Measurements from ENCODE around the gene REV3L.
A peak's percentile ranks its signal among the peaks of the same experiment; 100 is the strongest.
"Not testable (repeated sequence)": the region's sequence is repeated elsewhere in the genome, so short reads cannot be mapped to it uniquely, and the experiment has no call there.

Gene REV3L

GRCh38 chr6:111322145-111322544, 160.9 kb downstream of the REV3L start:
- Histone ChIP-seq H3K9me3 (ENCODE audit: control insufficient read depth, low read length) (no peaks in the 10 kb centered on the region), H3K4me1 (no peaks in the 10 kb centered on the region), H3K36me3 (ENCODE audit: control insufficient read depth, insufficient read depth, low read length) (no peaks in the 10 kb centered on the region), H3K27ac (no peak overlapping the region), H2AFZ (no peak overlapping the region), H3K9ac (no peak overlapping the region), H3K4me3 (ENCODE audit: low read depth, low read length) (no peak overlapping the region), H3K79me2 (no peaks in the 10 kb centered on the region), H3K27me3 (ENCODE audit: control insufficient read depth, insufficient read depth, low read length) (no peaks in the 10 kb centered on the region), H3K4me2 (ENCODE audit: low read length) (peak overlapping the region; percentile 40)
- TF ChIP-seq CTCF (IDR thresholded peaks at IDR 0.05), result no peak

GRCh38 chr6:111307950-111308349, 175.1 kb downstream of the REV3L start:
- not testable (repeated sequence) for H3K9me3 ChIP-seq (ENCODE audit: control insufficient read depth, low read length); H2AFZ ChIP-seq; H3K4me1 ChIP-seq; H3K4me2 ChIP-seq (ENCODE audit: low read length); H3K27ac ChIP-seq; H3K27me3 ChIP-seq (ENCODE audit: control insufficient read depth, insufficient read depth, low read length); H3K4me3 ChIP-seq (ENCODE audit: low read depth, low read length); H3K79me2 ChIP-seq; H3K9ac ChIP-seq; H3K36me3 ChIP-seq (ENCODE audit: control insufficient read depth, insufficient read depth, low read length)

GRCh38 chr6:111307275-111307858, 175.7 kb downstream of the REV3L start:
- H3K4me2 ChIP-seq (ENCODE audit: low read length), result no peak overlapping the region
- no peak overlapping the region for H2AFZ ChIP-seq
- H3K9me3 ChIP-seq (ENCODE audit: control insufficient read depth, low read length), result no peaks in the 10 kb centered on the region
- no peak overlapping the region for H3K27ac ChIP-seq
- no peaks in the 10 kb centered on the region for H3K79me2 ChIP-seq
- H3K4me3 ChIP-seq (ENCODE audit: low read depth, low read length), result no peak overlapping the region
- no peak for TF ChIP-seq CTCF (IDR thresholded peaks at IDR 0.05)
- no peaks in the 10 kb centered on the region for H3K27me3 ChIP-seq (ENCODE audit: control insufficient read depth, insufficient read depth, low read length)
- H3K4me1 ChIP-seq, result no peaks in the 10 kb centered on the region
- H3K9ac ChIP-seq, result no peak overlapping the region
- no peaks in the 10 kb centered on the region for H3K36me3 ChIP-seq (ENCODE audit: control insufficient read depth, insufficient read depth, low read length)

GRCh38 chr6:111306104-111306888, 176.7 kb downstream of the REV3L start:
- no peak for TF ChIP-seq CTCF (IDR thresholded peaks at IDR 0.05)
- Histone ChIP-seq H3K4me3 (ENCODE audit: low read depth, low read length) (no peak overlapping the region), H3K79me2 (no peaks in the 10 kb centered on the region), H3K36me3 (ENCODE audit: control insufficient read depth, insufficient read depth, low read length) (no peaks in the 10 kb centered on the region), H3K9me3 (ENCODE audit: control insufficient read depth, low read length) (no peaks in the 10 kb centered on the region), H3K4me2 (ENCODE audit: low read length) (no peak overlapping the region), H3K27ac (no peak overlapping the region), H3K4me1 (no peaks in the 10 kb centered on the region), H3K9ac (no peak overlapping the region), H2AFZ (no peak overlapping the region), H3K27me3 (ENCODE audit: control insufficient read depth, insufficient read depth, low read length) (no peaks in the 10 kb centered on the region)

- Histone ChIP-seq H3K4me2 (ENCODE audit: low read length) (no peak overlapping the region), H3K79me2 (no peaks in the 10 kb centered on the region), H2AFZ (no peak overlapping the region), H3K4me3 (ENCODE audit: low read depth, low read length) (no peak overlapping the region), H3K4me1 (no peaks in the 10 kb centered on the region), H3K36me3 (ENCODE audit: control insufficient read depth, insufficient read depth, low read length) (no peaks in the 10 kb centered on the region), H3K9ac (no peak overlapping the region), H3K9me3 (ENCODE audit: control insufficient read depth, low read length) (no peaks in the 10 kb centered on the region), H3K27me3 (ENCODE audit: control insufficient read depth, insufficient read depth, low read length) (no peaks in the 10 kb centered on the region), H3K27ac (no peak overlapping the region)
- no peak for TF ChIP-seq CTCF (IDR thresholded peaks at IDR 0.05)
Measured at GRCh38 chr6:111301946-111302345, 181.1 kb downstream of the REV3L start.

- H3K9ac ChIP-seq; H3K27me3 ChIP-seq (ENCODE audit: control insufficient read depth, insufficient read depth, low read length); H3K79me2 ChIP-seq; H3K4me1 ChIP-seq; H3K9me3 ChIP-seq (ENCODE audit: control insufficient read depth, low read length); H3K4me3 ChIP-seq (ENCODE audit: low read depth, low read length); H2AFZ ChIP-seq; H3K36me3 ChIP-seq (ENCODE audit: control insufficient read depth, insufficient read depth, low read length); H3K4me2 ChIP-seq (ENCODE audit: low read length); H3K27ac ChIP-seq: not testable (repeated sequence)
Measured at GRCh38 chr6:111300938-111301800, 181.8 kb downstream of the REV3L start.
